ENCODE data around the gene NRXN3. TPM values are rescaled to one million over a fixed set of nuclear protein-coding genes. Genes with fewer than 3 reads are reported as not detected.

The NRXN3 gene
- total RNA-seq: 2.2 and 4.1 TPM in 2 replicates

GRCh38 chr14:78170203-78170602 is at the start of gene NRXN3:
Gene NRXN3, plus strand, starts transcription at chr14:78170373. Its CDS starts 72,721 bp downstream, at chr14:78243094.

Measured in pericardium fibroblast (primary cell).